ENCODE measurements around the gene ZNF200.
"Not testable (repeated sequence)": the region's sequence is repeated elsewhere in the genome, so short reads cannot be mapped to it uniquely, and the experiment has no call there.

ZNF200 gene

GRCh38 chr16:3215601-3216262 lies 19.2 kb downstream of the ZNF200 start:
- H3K4me3 ChIP-seq (ENCODE audit: low read depth, low read length) = no peak overlapping the region
- DNase-seq (ENCODE audit: low read depth) = no peak
- no peak for TF ChIP-seq CTCF (IDR thresholded peaks at IDR 0.05; ENCODE audit: low read depth, low read length, missing control alignments)

GRCh38 chr16:3214904-3215600 lies 19.9 kb downstream of the ZNF200 start:
- no peak overlapping the region for H3K4me3 ChIP-seq (ENCODE audit: low read depth, low read length)
- no peak for DNase-seq (ENCODE audit: low read depth)
- no peak for TF ChIP-seq CTCF (IDR thresholded peaks at IDR 0.05; ENCODE audit: low read depth, low read length, missing control alignments)

GRCh38 chr16:3212567-3212966 lies 22.4 kb downstream of the ZNF200 start:
- no peak for DNase-seq (ENCODE audit: low read depth)
- TF ChIP-seq CTCF (IDR thresholded peaks at IDR 0.05; ENCODE audit: low read depth, low read length, missing control alignments) = no peak
- no peak overlapping the region for H3K4me3 ChIP-seq (ENCODE audit: low read depth, low read length)

GRCh38 chr16:3212006-3212405 lies 23.0 kb downstream of the ZNF200 start:
- H3K4me3 ChIP-seq (ENCODE audit: low read depth, low read length) = no peak overlapping the region
- DNase-seq (ENCODE audit: low read depth) = no peak
- no peak for TF ChIP-seq CTCF (IDR thresholded peaks at IDR 0.05; ENCODE audit: low read depth, low read length, missing control alignments)

- H3K4me3 ChIP-seq (ENCODE audit: low read depth, low read length) = no peak overlapping the region
- no peak for TF ChIP-seq CTCF (IDR thresholded peaks at IDR 0.05; ENCODE audit: low read depth, low read length, missing control alignments)
- no peak for DNase-seq (ENCODE audit: low read depth)
Measured at GRCh38 chr16:3207086-3207953, 27.6 kb downstream of the ZNF200 start.

- not testable (repeated sequence) for H3K4me3 ChIP-seq (ENCODE audit: low read depth, low read length); DNase-seq (ENCODE audit: low read depth)
Measured at GRCh38 chr16:3205939-3206338, 29.0 kb downstream of the ZNF200 start.

GRCh38 chr16:3202903-3203539 lies 31.9 kb downstream of the ZNF200 start:
- no peak for TF ChIP-seq CTCF (IDR thresholded peaks at IDR 0.05; ENCODE audit: low read depth, low read length, missing control alignments)
- no peak overlapping the region for H3K4me3 ChIP-seq (ENCODE audit: low read depth, low read length)
- DNase-seq (ENCODE audit: low read depth) = no peak
